Osteocyte (in vitro differentiated cells): ENCODE data around the gene SIPA1L3. TPM values are rescaled to one million over a fixed set of nuclear protein-coding genes. Genes with fewer than 3 reads are reported as not detected.

Experiments
- DNase-seq: peaks from one replicate; pipeline ENCODE4 v3.0.0; 2021; ENCODE audit warnings: mixed read lengths; ENCODE audit not compliant: unreplicated experiment; ENCODE audit errors: extremely low spot score
- H3K27ac Mint-ChIP-seq: one replicate; pipeline ENCODE4 v1.8.0; 2021; ENCODE audit warnings: mild to moderate bottlenecking, mixed read lengths; ENCODE audit not compliant: unreplicated experiment
- H3K27me3 Mint-ChIP-seq: one replicate; pipeline ENCODE4 v1.8.0; 2021; ENCODE audit warnings: mixed read lengths; ENCODE audit not compliant: unreplicated experiment
- H3K36me3 Mint-ChIP-seq: one replicate; pipeline ENCODE4 v1.8.0; 2021; ENCODE audit warnings: mixed read lengths; ENCODE audit not compliant: unreplicated experiment
- H3K4me1 Mint-ChIP-seq: one replicate; pipeline ENCODE4 v1.8.0; 2021; ENCODE audit warnings: mixed read lengths; ENCODE audit not compliant: unreplicated experiment
- H3K4me3 Mint-ChIP-seq: one replicate; pipeline ENCODE4 v1.8.0; 2021; ENCODE audit warnings: mild to moderate bottlenecking, moderate library complexity, mixed read lengths; ENCODE audit not compliant: unreplicated experiment
- H3K9me3 Mint-ChIP-seq: one replicate; pipeline ENCODE4 v1.8.0; 2021; ENCODE audit warnings: mixed read lengths; ENCODE audit not compliant: unreplicated experiment
- CTCF ChIP-seq: fragments of 200-600 bp; sonication (generic); IDR thresholded peaks from 2 replicates; pipeline ENCODE4 v1.5.0; 2021; ENCODE audit warnings: antibody characterized with exemption, mild to moderate bottlenecking, moderate library complexity
- total RNA-seq: library from RNA; stranded (reverse); gene quantifications from 2 replicates; pipeline ENCODE4 v1.2.1, GENCODE V29; 2021

The SIPA1L3 gene
- total RNA-seq, 1 donor from 2014 or later = 27.1 TPM

GRCh38 chr19:37995346-37995745, 88.3 kb downstream of the SIPA1L3 start:
- Mint-ChIP-seq H3K9me3 (peaks cover 4% of the 10 kb centered on the region), H3K4me1 (peaks cover 39% of the 10 kb centered on the region), H3K4me3 (no peak overlapping the region), H3K27me3 (no peaks in the 10 kb centered on the region), H3K36me3 (no peaks in the 10 kb centered on the region), H3K27ac (no peak overlapping the region)
- TF ChIP-seq CTCF = no peak
- no peak for DNase-seq

GRCh38 chr19:37997911-37998344, 90.9 kb downstream of the SIPA1L3 start:
- H3K9me3 Mint-ChIP-seq = peaks cover 4% of the 10 kb centered on the region
- H3K27ac Mint-ChIP-seq = peak overlapping the region; percentile 95
- no peaks in the 10 kb centered on the region for H3K36me3 Mint-ChIP-seq
- no peak overlapping the region for H3K4me3 Mint-ChIP-seq
- H3K4me1 Mint-ChIP-seq = peaks cover 40% of the 10 kb centered on the region
- no peaks in the 10 kb centered on the region for H3K27me3 Mint-ChIP-seq
- TF ChIP-seq CTCF = no peak
- no peak for DNase-seq

- Mint-ChIP-seq H3K27ac (peak overlapping the region; percentile 95), H3K27me3 (no peaks in the 10 kb centered on the region), H3K4me1 (peaks cover 40% of the 10 kb centered on the region), H3K4me3 (peak overlapping the region; percentile 59), H3K9me3 (peaks cover 4% of the 10 kb centered on the region), H3K36me3 (no peaks in the 10 kb centered on the region)
- TF ChIP-seq CTCF = no peak
- DNase-seq = no peak
Observed at GRCh38 chr19:37998801-37999308, 91.8 kb downstream of the SIPA1L3 start.

GRCh38 chr19:37999309-38000213, 92.6 kb downstream of the SIPA1L3 start:
- Mint-ChIP-seq H3K9me3 (peaks cover 4% of the 10 kb centered on the region), H3K27me3 (no peaks in the 10 kb centered on the region), H3K36me3 (no peaks in the 10 kb centered on the region), H3K4me1 (peaks cover 40% of the 10 kb centered on the region), H3K4me3 (peak overlapping the region; percentile 59), H3K27ac (peak overlapping the region; percentile 95)
- no peak for TF ChIP-seq CTCF
- peak; percentile 90 for DNase-seq

GRCh38 chr19:38001158-38001781, 94.3 kb downstream of the SIPA1L3 start:
- TF ChIP-seq CTCF = no peak
- Mint-ChIP-seq H3K27ac (no peak overlapping the region), H3K9me3 (no peaks in the 10 kb centered on the region), H3K36me3 (no peaks in the 10 kb centered on the region), H3K4me3 (no peak overlapping the region), H3K4me1 (peaks cover 36% of the 10 kb centered on the region), H3K27me3 (no peaks in the 10 kb centered on the region)
- no peak for DNase-seq
